Measurements from ENCODE around the gene LIPC.

LIPC gene

DNA sequence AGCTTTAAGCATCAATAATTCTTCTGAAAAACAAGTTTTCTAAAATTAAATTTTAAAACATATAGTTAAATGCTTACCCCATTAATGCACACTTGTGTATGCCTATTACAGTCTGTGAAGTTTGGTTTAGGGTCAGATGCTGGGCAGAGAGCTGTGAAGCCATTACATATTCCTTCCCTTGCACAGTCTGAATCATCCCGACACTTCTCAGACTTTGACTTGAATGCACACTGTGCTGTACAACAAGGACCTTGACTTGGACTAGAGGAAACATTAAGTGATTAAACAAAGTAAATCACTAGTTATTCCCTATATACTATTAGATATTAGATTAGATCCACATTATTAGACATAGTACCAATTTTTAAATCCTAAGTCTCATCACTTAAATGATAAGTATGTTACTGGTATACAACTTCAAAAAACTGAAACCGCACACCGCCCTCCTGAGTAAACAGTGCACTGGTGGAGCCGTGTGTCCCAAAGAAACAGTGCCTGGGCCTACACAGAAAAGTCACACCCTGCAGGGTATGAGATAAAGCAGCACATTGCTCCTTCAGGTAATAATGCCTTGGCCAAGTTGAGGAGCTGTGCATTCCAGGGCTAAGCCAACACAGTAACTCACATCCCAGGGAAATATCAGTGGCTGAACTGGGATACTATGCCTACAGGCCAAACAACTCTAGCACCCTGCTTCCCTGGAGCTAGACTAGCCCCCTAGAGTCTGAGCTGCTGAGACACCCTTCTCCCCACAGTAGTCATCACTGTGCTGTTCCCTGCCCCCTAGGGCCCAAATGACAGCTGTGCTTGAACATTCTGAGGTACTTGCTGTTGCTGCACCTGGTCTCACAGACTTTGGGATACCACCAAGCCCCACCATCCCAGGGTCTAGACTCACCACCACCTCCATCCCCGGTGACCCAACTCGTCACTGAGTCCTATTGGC lies 180.2 kb downstream of the LIPC start:
- Histone ChIP-seq H3K27me3 (ENCODE audit: insufficient read depth, low read depth, severe bottlenecking) (no peaks in the 10 kb centered on the region), H3K4me3 (ENCODE audit: low read depth, low read length) (no peak overlapping the region), H3K36me3 (peaks cover 31% of the 10 kb centered on the region), H3K9me3 (ENCODE audit: severe bottlenecking) (peaks cover 6% of the 10 kb centered on the region), H3K27ac (no peak overlapping the region)
- TF ChIP-seq CTCF (IDR thresholded peaks at IDR 0.05; ENCODE audit: low read depth, low read length), result no peak
- DNase-seq, result no peak

GRCh38 chr15:58616171-58616570 lies 184.4 kb downstream of the LIPC start:
- Histone ChIP-seq H3K9me3 (ENCODE audit: severe bottlenecking) (peaks cover 6% of the 10 kb centered on the region), H3K4me3 (ENCODE audit: low read depth, low read length) (no peak overlapping the region), H3K27me3 (ENCODE audit: insufficient read depth, low read depth, severe bottlenecking) (no peaks in the 10 kb centered on the region), H3K36me3 (peaks cover 27% of the 10 kb centered on the region), H3K27ac (no peak overlapping the region)
- TF ChIP-seq CTCF (IDR thresholded peaks at IDR 0.05; ENCODE audit: low read depth, low read length), result no peak
- no peak for DNase-seq

All from WERI-Rb-1 (cell line).